Ovary (tissue), 3 donors: ENCODE measurements around the gene F13B.

ENCODE experiments used
- EP300 ChIP-seq: sonication (generic); formaldehyde crosslinking; IDR thresholded peaks from one replicate; pipeline ENCODE4 v1.6.1; 2017; ENCODE audit warnings: antibody characterized with exemption
- POLR2A ChIP-seq: fragments of 450-650 bp; IDR thresholded peaks from one replicate; pipeline ENCODE4 v1.6.1; 2017; ENCODE audit warnings: antibody characterized with exemption, mild to moderate bottlenecking, moderate library complexity
- TF ChIP-seq, protein P1 (sequence below), 3 donors: fragments of 450-650 bp in 2 of 3; fragments of 200-600 bp in 1 of 3; IDR thresholded peaks; one replicate each; pipeline versions ENCODE4 v1.5.1 to v1.8.0; 2016 to 2022; ENCODE audit warnings: antibody characterized with exemption in 3 of 3, mild to moderate bottlenecking in 1 of 3
- donor health status: DM: no; HTN: no; CAD: no.

DNA sequence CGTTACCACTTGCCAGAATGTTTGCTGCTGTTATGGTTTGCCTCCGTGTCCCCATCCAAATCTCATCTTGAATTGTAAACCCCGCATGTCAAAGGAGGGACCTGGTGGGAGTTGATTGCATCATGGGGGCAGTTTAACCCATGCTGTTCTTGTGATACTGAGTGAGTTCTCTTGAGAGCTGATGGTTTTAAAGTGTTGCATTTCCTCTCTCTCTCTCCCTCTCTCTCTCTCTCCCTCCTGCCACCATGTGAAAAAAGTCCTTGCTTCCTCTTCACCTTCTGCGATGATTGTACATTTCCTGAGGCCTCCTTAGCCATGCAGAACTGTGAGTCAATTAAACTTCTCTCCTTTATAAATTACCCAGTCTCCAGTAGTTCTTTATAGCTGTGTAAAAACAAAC lies 45.3 kb downstream of the F13B start:
- TF ChIP-seq, protein P1, sequence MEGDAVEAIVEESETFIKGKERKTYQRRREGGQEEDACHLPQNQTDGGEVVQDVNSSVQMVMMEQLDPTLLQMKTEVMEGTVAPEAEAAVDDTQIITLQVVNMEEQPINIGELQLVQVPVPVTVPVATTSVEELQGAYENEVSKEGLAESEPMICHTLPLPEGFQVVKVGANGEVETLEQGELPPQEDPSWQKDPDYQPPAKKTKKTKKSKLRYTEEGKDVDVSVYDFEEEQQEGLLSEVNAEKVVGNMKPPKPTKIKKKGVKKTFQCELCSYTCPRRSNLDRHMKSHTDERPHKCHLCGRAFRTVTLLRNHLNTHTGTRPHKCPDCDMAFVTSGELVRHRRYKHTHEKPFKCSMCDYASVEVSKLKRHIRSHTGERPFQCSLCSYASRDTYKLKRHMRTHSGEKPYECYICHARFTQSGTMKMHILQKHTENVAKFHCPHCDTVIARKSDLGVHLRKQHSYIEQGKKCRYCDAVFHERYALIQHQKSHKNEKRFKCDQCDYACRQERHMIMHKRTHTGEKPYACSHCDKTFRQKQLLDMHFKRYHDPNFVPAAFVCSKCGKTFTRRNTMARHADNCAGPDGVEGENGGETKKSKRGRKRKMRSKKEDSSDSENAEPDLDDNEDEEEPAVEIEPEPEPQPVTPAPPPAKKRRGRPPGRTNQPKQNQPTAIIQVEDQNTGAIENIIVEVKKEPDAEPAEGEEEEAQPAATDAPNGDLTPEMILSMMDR (IDR thresholded peaks at IDR 0.05), result no peak
- TF ChIP-seq POLR2A (no peak), EP300 (no peak)
